H1 (cell line): ENCODE measurements around the gene PSMD12. TPM values are rescaled to one million over a fixed set of nuclear protein-coding genes. Genes with fewer than 3 reads are reported as not detected.

Experiments used
- SP2 ChIP-seq: IDR thresholded peaks from 2 replicates; pipeline ENCODE4 v1.6.1; 2012; ENCODE audit warnings: mild to moderate bottlenecking, low read length, inconsistent platforms
- YY1 ChIP-seq: IDR thresholded peaks from 2 replicates; pipeline ENCODE4 v1.6.1; 2011; ENCODE audit warnings: low read depth, mild to moderate bottlenecking, low read length
- polyA plus RNA-seq, 7 experiments: library from polyadenylated mRNA; depleted of rRNA in 3 of 7; stranded (reverse) in 5 of 7; unstranded in 2 of 7; fragments of >200 nt in 5 of 7; fragments of 200-250 nt in 2 of 7; gene quantifications; 1 replicate in 5 of 7; 2 replicates in 1 of 7; 4 replicates in 1 of 7; pipeline versions ENCODE4 v1.2.1 to v1.2.3, GENCODE V29; 2011 to 2013; ENCODE audit warnings: missing spikeins in 2 of 7, mixed read lengths in 2 of 7
- total RNA-seq: library from RNA; stranded (reverse); fragmentation: NEBNext Ultra II Directional; extraction: Animal tissue kit (Norgen Biotek cat#: 25700); gene quantifications from 2 replicates; pipeline ENCODE4 v1.2.1, GENCODE V29; 2021
- TF ChIP-seq, protein P1 (sequence below): IDR thresholded peaks from 2 replicates; pipeline ENCODE4 v1.6.1; 2012; ENCODE audit warnings: low read length, inconsistent platforms

The PSMD12 gene
- total and polyA plus RNA-seq, 2 of the 8 experiments (the other 6 are each of a cell fraction or from before 2014, with no cell fraction given): 14.0 to 82.4 TPM

DNA sequence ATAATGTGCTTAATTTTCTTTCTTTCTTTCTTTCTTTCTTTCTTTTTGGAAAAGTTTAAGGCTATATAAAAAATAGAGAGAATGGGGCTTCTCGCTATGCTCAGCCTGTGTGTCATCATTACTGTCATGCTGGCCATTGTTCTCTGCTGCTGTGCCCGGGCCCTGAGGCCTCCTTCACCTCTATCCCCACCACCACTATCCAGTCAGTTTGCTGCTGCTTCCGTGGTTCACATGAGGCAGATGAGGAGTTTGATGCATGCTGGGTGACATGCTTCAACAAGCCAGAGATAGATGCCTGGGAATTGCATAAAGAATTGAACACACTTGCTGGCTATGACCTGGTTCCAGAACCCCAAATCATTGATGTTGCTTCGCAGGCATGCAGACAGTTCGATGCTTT lies 47.0 kb upstream of the PSMD12 start (continued):
- TF ChIP-seq, protein P1, sequence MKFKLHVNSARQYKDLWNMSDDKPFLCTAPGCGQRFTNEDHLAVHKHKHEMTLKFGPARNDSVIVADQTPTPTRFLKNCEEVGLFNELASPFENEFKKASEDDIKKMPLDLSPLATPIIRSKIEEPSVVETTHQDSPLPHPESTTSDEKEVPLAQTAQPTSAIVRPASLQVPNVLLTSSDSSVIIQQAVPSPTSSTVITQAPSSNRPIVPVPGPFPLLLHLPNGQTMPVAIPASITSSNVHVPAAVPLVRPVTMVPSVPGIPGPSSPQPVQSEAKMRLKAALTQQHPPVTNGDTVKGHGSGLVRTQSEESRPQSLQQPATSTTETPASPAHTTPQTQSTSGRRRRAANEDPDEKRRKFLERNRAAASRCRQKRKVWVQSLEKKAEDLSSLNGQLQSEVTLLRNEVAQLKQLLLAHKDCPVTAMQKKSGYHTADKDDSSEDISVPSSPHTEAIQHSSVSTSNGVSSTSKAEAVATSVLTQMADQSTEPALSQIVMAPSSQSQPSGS: no peak
- TF ChIP-seq SP2 (no peak), YY1 (no peak)
